ENCODE results near the gene EZR.

GRCh38 chr6:158763434-158764182 lies 55.6 kb downstream of the EZR start:
- no peak for TF ChIP-seq POLR2AphosphoS5 (IDR thresholded peaks at IDR 0.05)
- TF ChIP-seq CTCF (IDR thresholded peaks at IDR 0.05), result no peak
- TF ChIP-seq POLR2A (IDR thresholded peaks at IDR 0.05), result no peak
